NOMO-1 treated with DMSO at 0.1 percent for 48 hours (cell line): ENCODE measurements around the gene AFAP1L2.

Source experiments
- DNase-seq: peaks from one replicate; lab custom pipeline; 2025; ENCODE audit not compliant: unreplicated experiment; lab: John Stamatoyannopoulos, UW

The AFAP1L2 gene

GRCh38 chr10:114246679-114247305, 157.5 kb downstream of the AFAP1L2 start:
- no peak for DNase-seq

GRCh38 chr10:114245121-114245791, 159.0 kb downstream of the AFAP1L2 start:
- no peak for DNase-seq
